HG03060 (cell line): ENCODE results near the gene LCNL1.

Source experiments
- ATAC-seq: cut with Tn5 transposase; IDR thresholded peaks from one replicate; pipeline ENCODE4 v1.9.1; 2021; ENCODE audit warnings: low read depth, moderate number of reproducible peaks; ENCODE audit not compliant: unreplicated experiment

The LCNL1 gene

GRCh38 chr9:136982232-136983051, at the start of gene LCNL1:
Gene LCNL1, plus strand, starts transcription at chr9:136982993. Its CDS starts 594 bp downstream, at chr9:136983587.
- ATAC-seq, result no peak

- no peak for ATAC-seq
Observed at GRCh38 chr9:136934277-136934676, 48.5 kb upstream of the LCNL1 start.

DNA sequence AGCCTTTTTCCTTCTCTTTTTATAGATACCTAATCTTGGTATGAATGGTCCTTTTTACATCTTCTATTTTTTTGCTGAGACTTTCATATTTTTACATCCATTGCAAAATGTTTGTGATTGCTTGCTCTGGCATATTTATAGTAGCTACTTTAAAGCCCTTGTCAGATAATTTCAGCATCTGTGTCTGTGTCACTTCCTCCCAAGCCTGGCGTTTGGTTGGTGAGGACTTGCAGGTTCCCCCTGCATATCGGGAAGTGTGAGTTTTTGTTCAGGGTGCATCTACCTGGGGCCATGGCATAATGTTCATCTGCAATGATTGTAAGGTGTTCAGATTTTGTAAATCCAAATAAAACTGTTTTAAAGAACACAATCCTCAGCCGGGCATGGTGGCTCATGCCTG, 47.1 kb upstream of the LCNL1 start:
- ATAC-seq, result no peak

- ATAC-seq, result no peak
Observed at GRCh38 chr9:136936645-136937170, 46.1 kb upstream of the LCNL1 start.

GRCh38 chr9:136937186-136938001, 45.4 kb upstream of the LCNL1 start:
- no peak for ATAC-seq

DNA sequence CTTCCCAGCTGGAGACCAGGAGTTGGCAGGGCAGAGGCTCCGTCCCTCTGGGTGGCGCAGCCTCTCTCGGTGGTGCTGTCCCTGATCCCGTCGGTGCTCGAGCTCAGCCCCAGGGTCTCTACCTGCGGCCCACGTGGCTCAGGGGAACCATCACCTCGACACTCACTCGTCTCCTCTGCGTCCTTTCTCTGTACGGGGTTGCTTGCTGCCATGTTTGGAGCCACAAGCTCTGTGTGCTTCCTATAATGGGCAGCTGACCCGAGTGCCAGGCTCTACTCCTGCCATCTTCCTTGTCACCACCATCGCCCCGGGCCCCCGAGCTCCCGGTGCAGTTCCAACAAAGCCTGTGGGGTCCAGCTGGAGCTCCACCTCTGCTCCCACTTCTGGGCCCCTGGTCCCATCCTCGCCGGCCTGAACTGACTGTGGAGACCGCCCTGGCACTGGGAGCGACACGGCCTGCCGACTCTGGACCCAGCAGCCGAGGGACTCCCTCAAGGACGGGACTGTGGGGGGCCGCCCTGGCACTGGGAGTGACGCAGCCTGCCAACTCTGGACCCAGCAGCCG, 43.3 kb upstream of the LCNL1 start:
- ATAC-seq, result no peak

DNA sequence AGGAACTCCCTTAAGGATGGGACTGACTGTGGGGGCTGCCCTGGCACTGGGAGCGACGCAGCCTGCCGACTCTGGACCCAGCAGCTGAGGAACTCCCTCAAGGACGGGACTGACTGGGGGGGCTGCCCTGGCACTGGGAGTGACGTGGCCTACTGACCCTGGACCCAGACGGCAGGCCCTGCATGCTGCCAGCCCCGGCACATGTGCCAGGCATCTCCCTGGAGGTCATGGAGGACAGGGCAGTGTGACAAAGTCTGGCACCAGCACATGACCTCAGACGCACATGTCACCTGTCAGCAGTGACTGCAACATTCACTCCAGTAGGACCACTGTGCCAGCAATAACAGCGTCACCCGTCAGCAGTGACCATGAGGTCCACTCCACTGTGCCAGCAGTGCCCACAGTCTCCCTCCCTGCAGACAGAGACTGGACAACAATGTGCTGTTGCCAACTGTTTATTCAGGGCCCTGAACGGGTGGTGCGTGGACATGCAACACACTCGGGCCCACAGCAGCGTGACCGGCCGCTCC, 42.7 kb upstream of the LCNL1 start:
- no peak for ATAC-seq

DNA sequence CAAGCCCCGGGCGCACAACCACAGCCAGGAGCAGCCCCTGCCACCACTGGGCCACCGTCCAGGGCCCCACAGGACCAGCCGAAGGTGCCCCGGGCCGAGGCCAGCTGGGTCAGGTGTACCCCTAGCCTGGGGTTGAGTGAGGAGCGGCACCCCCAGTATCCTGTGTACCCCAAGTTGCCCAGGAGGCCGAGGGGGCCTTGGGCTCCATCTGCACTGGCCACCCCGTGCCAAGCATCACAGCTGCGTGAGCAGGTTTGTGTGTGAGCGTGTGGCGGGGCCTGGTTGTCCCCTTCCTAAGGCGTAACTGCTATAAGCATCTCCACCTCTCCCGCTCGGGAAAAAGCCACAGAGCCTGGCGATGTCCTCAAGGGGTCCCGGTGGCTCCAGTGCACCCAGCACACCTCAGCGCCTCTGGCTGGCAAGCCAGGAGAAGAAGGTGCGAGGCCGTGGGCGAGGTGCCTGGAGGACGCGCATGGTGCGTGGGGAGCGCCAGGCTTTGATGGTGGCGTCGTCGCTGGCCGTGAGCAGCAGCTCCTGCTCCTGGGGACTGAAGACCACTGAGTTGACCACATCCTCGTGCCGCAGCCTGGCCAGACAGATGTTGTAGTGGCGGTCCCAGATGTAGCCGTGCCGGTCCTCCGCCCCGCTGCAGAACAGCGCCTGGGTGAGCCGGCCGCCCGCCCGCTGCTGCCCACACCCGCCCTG, 42.1 kb upstream of the LCNL1 start:
- ATAC-seq, result no peak

DNA sequence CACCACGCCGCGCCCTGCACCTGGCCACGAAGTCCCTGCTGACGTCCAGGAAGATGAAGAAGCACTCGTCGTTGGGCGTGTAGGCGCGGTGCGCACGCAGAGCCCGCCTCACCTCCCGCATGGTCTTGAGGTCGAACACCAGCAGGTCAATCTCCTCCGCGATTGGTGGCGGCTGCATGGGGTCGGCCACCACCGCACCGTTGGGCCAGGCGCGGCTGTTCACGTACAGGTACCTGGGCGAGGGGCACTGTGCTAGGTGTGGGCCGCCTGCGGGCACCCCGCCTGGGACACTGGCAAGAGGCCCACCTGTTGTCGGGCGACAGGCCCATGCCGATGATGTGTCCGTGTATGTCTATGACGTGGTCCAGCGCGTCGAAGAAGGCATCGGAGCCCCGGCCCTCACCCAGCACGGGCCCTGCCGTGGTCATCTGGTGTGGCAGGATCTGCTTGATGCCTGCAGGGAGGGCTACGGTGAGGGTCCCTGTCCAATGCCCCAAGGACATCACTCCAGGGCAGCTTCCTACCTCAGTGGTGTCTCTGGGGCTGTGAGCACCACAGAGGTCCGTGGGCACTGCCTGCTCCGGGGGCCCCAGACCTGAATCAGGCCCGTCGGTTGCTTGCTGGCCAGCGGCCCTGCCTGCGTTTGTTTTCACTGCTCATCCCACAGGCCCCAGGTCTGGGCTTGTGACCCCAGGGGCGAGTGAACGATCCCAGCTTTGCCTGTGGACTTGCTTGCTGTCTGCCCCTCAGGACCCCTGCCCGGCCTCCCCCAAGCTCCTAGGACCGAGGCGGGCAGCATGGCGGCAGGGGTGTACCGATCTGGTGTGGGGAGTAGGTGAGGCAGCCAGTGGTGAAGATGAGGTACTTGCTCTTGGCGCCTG, 41.3 kb upstream of the LCNL1 start:
- ATAC-seq, result no peak

DNA sequence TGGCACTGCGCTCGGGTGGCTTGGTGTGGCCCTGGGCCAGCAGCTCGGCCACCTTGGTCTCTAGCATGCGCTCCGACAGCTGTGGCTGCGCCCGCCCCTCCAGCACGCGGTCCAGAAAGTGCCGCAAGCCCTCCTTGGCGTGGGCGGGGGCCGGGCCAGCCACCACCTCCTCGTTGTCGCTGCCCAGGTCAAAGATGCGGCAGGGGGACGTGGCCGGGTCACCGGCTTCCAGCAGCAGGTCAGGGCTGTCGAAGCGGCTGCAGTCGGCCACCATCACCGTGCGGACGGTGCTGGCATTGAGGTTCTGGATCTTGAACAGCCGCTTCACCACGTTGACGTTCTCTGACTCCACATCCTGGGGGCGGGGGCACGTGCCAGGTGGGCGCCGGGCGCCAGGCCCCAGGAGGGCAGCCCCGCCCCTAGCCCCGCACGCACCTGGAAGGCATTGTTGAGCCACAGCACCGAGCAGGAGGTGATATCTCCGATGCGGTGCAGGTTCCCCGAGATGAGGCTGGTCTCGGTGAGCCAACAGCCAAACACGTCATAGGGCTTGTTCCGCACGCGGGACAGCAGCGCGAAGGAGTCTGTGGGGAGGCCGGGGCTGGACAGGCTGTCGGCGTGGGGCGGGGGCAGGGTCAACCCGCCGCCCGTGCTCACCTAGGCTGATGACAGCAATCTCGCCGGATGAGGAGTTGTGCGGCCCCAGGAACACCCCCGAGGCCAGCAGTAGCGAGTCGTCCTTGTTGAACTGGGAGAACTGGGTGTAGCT, 40.5 kb upstream of the LCNL1 start:
- ATAC-seq, result no peak

GRCh38 chr9:136942881-136943230, 39.9 kb upstream of the LCNL1 start:
- no peak for ATAC-seq

DNA sequence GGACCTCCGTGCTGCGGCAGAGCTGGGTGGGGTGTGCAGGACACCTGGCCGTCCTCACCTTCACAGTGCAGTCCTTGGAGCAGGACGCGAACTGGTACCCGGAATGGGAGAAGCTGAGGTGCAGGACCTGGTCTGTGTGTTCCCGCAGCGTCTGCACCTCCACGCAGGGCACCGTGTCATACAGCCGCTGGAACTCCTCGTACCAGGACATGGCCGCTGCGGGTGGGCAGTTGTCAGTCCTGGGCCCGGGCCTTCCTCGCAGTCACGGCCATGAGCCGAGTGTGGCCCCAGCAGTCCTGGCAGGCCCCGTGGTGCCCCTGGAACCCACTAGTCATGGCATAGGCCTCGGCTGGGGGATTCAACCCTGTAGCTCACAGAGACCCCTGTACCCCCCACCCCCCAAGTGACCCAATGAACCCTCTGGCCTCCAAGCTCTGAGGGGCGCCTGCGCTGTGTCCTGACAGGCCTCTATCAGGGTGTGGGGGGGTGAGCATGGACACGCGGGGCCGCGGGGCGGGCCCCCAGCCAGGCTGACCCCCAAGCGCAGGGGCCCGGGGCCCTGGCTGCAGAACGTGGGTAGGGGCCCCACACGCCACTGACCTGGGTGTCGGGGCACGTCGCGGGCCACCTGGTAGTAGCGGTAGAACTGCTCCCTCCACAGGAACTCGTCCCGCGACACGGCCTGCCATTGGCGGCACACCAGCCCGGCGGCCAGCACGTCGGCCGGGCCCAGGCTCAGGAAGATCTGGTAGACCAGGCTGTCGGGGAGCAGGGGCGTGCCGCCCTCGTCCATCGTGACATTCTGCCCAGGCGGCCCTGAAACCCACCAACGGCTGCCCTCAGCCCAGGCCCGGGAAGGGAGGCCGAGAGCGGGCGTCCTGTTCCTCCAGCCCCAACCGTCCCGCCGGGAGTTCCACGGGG, 39.2 kb upstream of the LCNL1 start:
- peak; percentile 13 for ATAC-seq

GRCh38 chr9:136944212-136944518, 38.6 kb upstream of the LCNL1 start:
- ATAC-seq, result peak; percentile 7

- peak; percentile 62 for ATAC-seq
Observed at GRCh38 chr9:136944519-136945332, 38.1 kb upstream of the LCNL1 start, which contains the start of the genes C8G and FBXW5. Gene C8G, plus strand, starts transcription at chr9:136945243. Its CDS starts 78 bp downstream, at chr9:136945321. Gene FBXW5, minus strand, starts transcription at chr9:136944738. Its CDS starts 655 bp downstream, at chr9:136944083.

DNA sequence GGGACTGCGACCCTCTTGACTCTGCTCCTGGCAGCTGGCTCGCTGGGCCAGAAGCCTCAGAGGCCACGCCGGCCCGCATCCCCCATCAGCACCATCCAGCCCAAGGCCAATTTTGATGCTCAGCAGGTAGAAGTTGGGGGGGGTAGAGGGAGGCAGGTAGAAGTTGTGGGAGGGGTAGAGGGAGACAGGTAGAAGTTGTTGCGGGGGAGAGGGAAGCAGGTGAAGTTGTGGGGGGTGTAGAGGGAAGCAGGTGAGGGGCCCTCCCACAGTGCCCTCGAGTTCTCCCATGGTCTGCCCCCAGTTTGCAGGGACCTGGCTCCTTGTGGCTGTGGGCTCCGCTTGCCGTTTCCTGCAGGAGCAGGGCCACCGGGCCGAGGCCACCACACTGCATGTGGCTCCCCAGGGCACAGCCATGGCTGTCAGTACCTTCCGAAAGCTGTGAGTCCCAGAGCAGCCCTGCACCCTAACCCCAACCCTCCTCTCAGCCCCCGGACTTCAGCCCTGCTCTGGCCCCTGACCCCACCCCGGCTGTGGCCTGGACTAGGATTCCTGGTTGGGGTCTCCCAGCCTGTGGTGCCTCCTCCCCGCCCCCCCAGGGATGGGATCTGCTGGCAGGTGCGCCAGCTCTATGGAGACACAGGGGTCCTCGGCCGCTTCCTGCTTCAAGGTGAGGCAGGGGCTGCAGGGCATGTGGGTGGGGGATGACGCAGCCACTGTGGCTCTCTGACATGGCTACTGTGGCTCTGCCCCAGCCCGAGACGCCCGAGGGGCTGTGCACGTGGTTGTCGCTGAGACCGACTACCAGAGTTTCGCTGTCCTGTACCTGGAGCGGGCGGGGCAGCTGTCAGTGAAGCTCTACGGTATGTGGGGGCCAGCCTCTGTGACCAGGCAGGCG, 37.2 kb upstream of the LCNL1 start:
- no peak for ATAC-seq
